ENCODE measurements around the gene PHLDB1.

Gene PHLDB1

DNA sequence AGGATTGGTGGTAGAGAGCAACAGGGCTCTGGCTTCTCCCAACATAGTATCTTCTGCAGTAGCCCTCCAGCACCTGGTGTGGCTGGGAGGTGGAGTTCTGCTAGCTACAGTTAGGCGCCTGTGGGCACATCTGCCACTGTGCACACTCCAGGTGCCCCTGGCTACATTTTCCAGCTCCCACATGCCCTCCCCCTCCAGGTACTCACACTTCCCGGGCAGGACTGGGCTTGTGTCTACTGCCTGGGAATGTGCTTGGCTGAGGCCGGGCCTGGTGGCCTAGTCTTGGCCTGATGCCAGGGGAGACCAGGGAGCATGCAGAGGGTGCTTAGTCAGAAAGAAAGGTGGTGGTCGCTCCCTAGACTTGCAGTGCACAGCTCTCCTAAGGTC, 15.8 kb downstream of the PHLDB1 start:
- no peak for DNase-seq

DNA sequence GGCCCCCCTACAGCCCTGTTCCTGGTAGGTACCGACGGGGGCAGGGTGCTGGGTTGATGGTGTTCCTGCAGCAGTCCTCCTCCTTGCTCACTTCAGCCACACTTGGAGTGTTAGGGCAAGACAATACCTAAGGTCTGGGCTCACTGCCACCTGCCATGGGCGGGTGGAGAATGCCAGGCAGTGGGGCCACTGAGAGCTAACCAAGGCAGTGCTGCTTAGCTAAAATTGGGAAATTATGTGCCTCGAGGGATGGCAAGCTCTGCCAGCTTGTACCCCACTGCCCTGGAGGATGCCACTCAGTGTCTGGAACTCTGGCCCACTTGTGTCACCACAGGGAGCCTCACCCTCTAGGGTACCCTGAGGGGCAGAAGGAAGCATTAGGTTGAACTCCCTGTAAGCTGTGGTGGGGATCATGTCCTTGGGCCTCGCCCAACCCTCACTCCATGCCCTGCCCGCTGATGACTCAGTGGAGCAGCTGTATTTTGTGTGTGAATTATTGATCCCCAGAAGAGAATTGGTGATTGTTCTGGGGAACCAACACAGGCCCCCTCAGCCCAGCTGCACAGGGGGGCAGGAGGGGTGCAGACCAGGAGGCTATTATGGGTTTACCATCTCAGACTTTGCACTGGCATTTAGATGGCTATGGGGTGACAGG, 17.7 kb downstream of the PHLDB1 start:
- no peak for DNase-seq

DNA sequence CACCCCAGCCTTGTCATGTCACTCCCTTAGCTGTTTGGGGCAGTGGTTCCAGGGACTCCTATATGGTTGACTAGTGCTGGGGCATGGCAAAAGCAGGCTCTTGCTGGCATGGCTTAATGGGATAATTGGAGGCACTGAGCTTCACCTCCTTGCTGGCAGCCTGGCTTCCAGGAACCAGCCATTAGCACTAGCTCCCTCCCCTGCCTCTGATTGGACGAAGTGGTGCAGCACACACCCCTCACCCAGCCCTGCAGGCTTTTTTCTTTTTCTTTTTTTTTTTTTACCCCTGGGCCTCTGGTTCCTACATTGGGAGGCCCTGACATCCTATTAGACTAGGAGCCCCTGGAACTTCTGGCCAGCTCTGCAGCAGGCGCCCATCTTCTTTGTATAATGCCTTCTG, 18.6 kb downstream of the PHLDB1 start:
- DNase-seq, result no peak

DNA sequence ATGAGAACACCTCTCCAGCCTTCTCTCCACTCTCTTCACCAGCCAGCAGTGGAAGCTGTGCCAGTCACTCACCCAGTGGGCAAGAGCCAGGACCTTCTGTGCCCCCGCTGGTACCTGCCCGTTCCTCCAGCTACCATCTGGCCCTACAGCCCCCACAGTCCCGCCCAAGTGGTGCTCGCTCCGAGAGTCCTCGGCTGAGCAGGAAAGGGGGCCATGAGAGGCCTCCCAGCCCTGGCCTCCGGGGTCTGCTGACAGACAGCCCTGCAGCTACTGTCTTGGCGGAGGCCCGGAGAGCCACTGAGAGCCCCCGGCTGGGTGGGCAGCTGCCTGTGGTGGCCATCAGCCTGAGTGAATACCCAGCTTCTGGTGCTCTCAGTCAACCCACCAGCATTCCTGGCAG, 20.2 kb downstream of the PHLDB1 start:
- DNase-seq, result no peak

DNA sequence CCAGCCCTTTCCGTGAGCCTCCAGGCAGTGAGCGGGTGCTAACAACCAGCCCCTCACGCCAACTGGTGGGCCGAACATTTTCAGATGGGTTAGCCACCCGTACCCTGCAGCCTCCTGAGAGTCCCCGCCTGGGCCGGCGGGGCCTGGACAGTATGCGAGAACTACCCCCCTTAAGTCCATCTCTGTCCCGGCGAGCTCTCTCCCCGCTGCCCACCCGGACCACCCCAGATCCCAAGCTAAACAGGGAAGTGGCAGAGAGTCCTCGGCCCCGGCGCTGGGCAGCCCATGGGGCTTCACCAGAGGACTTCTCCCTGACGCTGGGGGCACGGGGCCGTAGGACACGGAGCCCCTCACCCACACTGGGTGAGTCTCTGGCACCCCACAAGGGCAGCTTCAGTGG, 20.6 kb downstream of the PHLDB1 start:
- DNase-seq, result no peak

DNA sequence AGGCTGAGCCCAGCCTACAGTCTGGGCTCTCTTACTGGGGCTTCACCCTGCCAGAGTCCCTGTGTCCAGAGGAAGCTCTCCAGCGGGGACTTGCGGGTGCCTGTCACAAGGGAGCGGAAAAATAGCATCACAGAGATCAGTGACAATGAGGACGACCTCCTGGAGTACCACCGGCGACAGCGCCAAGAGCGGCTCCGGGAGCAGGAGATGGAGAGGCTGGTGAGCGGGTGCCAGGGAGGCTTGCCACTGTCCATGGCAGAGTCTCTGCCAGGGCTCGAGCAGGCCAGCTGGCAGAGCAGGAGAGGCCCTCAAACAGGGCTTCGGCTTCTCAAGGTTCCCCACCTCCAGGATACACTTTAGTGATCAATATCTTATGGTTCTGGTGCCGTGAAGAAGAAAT, 21.0 kb downstream of the PHLDB1 start:
- no peak for DNase-seq

DNA sequence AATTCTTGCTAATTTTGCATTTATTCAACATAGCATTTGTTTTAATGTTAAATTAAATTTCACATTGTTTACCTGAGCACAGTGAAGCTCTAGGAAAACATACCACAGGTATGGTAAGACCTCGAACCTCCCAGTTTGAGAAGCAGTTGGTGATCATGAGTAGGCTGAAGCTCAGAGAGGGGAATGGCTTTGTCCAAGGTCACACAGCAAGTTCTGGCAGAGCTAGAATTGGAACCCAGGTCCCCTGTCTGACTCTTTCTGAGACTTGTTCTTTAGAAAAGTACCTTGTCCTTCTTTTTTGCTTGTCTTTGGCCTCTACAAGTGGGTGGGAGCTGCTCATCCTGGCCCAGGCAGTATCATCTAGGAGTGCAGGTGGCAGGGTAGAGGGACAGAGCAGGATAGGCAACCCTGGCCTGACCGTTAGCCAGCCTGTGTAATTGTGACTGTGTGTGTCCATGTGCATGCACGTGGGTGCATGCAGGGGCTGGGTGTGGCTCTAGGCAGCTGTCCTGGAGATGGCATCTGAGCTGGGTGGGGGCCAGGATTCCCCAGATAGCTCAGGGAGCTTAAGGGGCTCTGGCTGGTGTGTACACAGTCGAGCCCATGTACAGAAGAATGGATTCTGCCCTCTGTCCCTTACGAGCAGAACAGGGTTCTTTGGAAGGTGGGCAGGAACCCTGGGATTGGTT, 21.6 kb downstream of the PHLDB1 start:
- DNase-seq, result no peak

DNA sequence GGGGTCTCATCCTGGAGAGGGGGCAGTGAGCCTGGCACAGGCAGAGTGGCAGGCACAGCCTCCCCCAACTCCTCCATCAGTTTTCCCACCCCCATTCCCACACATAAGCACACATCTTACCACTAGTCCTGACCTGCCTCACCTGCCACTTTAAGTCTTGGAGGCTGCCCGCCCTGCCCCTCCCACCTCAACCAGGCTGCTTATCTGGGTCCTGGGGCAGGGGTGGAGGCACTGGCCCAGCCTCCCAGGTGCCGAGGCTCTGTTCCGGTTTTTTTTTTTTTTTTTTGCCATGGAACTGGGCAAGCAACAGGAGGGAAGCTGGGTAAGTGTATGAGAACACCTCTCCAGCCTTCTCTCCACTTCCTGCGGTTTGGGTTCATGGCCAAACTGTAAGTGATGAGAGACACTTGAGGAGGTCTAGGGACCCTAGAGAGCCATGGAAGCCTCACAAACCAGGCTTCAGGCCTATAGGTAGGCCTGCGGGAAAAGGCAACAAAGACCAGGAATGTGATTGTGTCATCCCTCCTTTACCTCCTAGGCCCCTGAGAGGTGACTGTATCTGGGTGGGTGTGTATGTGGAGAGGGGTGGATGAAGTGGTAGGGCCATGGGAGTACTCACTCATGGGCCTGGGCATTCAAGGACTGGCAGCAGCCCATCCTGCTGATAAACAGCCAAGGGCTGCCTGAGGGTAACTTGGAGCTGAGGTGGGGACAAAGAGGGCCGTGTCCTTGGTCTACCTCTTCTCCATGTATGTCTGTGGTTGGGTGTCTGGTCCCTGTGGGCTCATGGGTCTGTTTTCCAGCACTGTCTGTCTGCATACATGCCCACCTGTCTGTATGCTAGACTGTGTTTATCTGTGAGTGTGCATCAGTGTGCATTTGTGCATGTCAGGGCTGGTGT, 22.6 kb downstream of the PHLDB1 start:
- DNase-seq, result no peak

DNA sequence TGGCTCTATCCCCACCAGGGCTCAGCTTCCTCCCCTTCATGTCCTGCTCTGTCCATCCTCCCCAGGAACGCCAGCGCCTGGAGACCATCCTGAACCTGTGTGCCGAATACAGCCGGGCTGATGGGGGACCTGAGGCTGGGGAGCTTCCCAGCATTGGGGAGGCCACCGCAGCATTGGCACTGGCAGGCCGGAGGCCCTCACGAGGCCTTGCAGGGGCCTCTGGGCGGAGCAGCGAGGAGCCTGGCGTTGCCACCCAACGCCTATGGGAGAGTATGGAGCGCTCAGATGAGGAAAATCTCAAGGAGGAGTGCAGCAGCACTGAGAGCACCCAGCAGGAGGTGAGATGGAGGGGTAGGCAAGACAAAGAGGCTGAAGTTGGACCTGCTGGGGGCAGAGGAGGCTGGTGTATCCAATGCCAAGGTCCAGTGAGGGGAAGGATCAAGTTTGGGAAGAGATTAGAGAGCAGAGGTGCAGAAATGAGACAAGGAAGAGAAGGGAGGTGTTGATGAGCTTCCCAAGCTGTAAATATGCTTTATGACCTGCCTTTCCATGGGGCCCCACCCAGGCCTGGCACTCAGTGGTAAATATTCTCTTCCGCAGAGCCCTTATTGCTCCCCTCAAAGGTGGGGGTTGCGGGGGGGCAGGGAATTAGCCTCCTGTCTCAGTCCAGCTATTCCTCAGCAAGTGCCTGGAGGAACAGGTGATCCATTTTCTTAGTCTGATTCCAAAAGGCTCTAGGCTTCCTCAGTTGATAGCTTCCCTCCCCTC, 23.9 kb downstream of the PHLDB1 start:
- no peak for DNase-seq

DNA sequence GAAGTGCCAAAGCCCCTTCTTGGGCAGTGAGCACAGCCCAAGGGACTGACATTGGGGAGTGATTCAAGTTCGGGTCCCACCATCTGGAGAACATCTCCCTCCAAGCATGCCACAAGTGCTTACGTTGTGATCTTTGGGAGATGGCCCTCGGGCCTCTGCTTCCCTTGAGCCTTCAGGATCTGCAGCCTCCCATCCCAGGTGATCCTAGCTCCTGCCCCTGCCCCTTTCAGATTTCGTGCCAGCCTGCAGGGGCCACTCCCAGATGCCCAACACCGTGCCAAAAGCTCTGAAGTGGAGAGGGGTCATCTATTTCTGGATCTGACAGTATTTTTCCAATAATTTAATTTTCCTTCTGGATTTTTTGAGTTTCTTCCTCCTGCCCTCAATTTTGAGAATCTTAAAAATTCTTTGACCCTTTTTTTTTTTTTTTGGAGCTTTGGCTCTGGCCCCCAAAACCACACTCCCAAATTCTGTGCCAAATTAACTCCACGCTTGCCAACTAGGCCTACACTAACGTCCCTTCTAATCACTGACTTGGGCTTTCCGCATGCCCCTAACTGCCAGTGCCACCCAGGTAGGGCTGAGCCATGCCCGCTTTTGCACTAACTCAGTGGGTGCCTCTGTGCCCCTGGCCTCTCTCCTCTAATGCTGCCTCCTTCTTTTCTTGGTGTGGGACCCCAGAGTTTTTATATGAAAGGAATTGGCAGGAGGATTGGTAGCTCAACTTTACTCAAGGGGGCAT, 25.3 kb downstream of the PHLDB1 start:
- DNase-seq, result no peak

DNA sequence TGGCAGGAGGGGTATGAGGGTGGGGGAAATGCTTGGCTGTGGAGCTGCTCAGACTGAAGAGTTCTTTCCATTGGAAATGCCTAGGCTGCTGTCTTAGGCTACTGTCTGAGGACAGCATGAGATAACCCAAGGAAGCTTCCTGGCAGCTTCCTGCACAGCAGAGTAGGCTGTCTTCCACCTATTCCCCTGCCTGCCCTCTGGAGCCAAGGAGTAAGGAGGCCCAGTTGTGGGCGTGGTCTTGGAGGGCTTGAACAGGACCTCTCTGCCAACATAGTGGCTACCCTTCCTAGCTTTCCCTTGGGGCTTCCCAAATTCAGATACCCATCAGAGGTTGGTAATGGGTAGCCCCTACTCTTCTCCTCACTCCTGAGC, 25.9 kb downstream of the PHLDB1 start:
- no peak for DNase-seq

DNA sequence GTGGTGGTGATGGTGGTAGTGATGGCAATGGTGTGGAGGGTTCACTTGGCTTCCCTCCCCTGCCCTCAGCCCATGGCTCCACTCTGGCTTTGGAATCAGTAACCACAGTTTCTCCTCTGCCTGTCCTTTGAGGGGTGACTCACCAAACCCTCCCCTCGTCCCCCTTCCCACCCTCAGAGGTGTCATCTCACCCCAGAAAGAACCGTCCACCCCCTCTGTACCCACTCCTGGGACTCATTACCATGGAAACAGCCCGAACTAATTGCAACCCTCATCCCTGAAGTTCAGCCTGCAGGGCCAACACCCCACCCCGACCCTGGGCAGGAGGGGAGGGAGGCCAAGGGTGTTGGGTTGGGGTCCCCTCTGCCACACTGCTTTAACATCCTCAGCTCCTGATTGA, 26.6 kb downstream of the PHLDB1 start:
- DNase-seq, result no peak

DNA sequence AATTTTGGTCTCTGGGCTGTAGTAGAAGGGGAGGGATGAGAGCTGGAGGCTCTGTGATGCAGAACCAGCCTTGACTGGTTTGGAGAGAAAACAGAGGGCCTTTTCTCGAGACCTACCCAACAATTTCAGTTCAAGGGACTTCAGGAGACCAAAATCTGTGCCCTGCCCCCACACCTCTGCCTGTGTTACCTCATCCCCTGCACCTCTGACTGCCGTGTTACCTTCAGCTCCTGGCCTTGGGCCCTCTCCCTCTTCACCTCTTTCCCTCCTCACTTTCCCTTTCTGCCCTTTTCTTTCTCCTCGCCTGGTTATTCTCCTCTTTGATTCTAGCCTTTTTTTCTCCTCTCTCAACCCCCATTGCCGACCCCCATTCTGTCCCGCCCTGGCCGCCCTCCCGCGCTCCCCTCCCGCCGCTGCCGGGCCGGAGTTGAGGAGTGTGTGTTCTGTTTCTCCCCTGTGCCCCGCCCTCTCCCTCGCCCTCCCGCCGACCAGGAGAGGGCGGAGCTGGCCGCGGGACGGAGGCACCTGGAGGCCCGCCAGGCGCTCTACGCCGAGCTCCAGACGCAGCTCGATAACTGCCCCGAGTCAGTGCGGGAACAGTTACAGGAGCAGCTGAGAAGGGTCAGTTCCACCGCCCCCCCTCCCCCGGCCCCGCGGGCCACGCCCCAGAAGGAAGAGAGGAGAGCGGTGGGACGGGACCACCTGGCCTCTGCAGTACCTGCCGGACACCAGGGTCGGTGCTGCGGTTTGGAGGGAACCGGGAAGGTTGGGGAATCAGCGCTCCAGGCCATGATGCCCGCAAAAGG, 27.2 kb downstream of the PHLDB1 start:
- DNase-seq, result peak; percentile 56

DNA sequence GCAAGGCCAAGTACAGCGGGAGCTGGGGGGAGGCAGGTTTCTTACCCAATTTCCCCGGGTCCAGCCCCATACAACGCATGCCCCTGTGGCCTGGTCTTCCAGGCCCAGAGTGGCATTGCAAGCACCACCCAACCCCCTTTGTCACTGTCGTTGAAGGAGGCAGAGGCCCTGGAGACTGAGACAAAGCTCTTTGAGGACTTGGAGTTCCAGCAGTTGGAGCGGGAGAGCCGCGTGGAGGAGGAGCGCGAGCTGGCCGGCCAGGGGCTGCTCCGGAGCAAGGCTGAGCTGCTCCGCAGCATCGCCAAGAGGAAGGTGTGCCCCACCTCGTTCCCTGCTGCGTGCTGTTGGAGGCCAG, 27.8 kb downstream of the PHLDB1 start:
- no peak for DNase-seq

DNA sequence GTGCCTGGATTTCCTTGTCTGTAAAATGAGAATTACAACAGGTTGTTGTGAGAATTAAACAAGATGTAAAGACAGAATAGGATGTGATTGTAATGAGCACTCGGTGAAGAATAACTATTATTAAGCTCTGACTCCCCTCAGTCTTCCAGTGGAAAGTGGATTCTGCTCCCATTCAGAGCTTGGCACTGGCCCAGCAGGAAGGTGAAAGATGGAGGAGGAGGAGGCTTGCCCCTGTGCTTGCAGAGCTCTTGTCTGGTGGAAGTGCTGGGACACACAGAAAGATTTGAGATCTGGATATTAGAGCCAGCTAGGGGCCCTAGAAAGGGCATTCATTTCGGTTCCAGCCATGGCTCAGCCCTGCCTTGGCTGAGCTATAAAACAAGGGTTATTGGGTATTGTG, 28.2 kb downstream of the PHLDB1 start:
- DNase-seq, result no peak

DNA sequence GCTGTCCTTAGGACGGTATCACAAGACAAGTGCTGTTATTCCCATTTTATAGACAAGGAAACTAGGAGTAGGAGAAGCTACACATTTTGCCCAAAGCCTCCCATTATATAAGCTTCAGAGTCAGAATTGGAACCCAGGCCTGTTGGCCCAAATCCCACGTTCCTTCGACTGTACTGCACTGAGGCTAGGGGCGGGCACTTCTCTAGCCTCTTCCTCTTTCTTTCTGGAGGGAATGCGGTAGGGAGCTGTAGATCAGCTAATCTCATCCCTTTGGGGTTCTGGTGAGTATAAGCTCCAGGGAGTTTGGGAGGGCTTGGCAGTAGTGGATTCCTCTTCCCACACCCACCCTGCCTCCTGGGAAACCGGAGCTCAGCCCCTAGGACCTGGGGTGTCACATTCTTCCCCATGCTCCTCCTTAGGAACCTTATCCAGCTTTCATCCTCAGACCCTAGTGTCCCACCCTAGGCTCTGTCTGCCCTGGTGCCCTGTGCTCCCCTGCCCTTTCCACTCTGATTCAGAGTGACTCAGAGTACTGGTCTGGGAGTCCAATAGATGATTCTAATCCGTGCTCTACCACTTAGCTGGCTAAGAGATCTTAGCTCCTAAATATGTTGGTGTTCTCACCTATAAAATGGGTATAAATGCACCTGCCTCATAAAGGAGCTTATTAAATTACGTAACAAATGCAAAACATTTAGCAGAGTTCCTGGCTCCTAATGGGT, 29.3 kb downstream of the PHLDB1 start:
- no peak for DNase-seq

DNA sequence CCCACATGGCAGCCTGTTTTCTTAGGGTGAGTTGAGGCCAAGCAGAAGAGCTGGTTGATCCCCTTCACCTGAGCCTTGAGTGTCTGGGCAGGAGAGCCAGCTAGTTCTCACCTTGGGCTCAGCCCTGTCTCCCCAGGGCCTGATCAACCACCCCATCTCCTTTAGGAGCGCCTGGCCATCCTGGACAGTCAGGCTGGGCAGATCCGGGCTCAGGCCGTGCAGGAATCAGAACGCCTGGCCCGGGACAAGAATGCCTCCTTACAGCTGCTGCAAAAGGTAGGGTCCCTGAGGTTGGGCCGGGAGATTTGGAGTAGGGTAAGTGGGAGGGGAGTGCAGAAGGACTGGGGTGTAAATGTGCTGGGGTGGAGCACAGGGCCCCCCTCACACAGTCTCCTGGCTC, 31.3 kb downstream of the PHLDB1 start:
- DNase-seq, result no peak

DNA sequence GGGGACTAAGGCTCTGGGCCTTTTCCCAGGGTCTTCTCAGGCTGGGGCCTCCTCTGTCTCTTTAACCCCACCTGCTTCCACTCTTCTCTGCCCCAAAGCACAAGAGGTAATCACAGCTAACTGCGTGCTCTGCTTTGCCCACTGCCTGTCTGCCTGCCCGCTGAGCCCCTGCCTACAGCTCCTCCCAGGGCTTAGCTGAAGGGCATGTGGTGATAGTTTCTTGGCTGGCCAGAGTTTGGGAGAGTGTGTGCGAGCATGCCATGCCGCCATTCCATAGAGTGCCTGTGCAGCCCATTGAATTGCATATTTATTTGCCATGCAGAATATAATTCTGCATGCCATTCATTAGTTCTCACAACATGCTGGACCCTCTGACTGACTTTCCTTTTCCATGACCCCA, 32.5 kb downstream of the PHLDB1 start:
- DNase-seq, result no peak

DNA sequence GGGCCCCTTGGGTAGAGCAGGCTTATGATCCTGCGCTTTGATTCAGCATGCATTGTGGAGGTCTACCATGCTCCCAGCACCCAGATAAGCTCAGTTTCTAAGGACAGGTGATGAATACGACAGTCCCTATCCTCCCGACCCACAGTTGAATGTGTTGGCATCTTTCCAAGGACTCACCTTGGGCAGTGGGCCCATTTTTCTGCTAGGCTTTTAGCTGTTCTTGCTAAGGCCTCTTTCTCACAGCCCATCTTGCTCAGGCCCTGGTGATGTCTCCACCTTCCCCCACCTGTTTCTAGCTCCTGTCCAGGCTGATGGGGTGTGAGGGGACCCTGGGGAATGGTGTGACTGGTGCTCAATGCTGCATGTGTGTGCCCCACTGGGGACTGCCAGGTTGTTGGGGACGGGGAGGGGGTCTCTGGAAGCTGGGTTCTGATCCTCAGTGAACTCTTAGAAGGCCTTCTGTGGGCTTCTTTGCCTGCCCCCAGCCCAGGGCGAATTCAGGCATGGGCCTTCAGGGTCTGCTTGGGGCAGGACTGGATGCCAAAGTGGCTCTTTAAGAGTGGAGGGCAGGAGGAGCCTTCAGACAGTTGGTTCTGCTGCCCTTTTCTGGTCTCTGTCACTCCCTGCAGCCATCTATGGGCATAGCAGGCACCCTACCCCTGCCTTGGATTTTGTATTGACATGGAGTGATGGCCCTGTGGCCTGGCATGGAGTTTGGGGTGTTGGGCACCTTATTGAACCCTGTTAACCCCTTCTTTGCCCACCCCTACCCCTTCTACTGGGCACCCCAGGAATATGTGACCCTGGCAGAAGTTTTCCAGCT, 33.1 kb downstream of the PHLDB1 start:
- DNase-seq, result no peak

DNA sequence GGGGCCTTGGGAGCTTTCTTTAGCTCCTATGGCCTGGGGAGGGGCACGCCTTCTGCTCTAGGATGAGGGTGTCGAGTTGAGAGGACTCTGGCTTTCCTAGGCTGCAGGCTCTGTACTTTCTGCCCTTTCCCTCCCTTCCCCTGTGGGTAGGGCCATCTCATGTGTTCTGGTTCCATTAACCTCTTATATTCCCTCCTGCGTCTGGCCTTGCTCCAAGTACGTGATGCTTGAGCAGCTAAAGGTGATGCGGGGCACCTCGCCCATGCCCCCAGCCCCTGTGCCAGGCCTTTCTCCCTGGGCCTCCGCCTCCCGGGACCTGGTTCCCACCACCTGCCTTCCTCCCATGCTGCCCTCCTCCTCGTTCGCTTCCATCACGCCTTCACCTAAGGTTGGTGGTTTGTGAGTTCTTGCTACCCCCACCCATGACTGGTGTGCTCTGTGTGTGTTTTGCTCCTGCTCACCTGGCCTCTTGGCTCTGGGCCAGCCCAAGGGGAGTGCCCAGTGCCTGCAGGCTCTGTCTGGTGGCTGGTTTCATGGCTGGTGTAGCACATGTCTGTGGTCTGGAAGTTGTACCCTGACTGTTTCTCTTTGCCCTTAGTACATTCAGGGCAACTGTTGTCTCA, 34.1 kb downstream of the PHLDB1 start:
- DNase-seq, result no peak

All from CD4-positive, alpha-beta T cell treated with Interleukin-17A for 4 hours (primary cell).